ENCODE results near the gene IFI35.
"Not testable (repeated sequence)": the region's sequence is repeated elsewhere in the genome, so short reads cannot be mapped to it uniquely, and the experiment has no call there.

The IFI35 gene

DNA sequence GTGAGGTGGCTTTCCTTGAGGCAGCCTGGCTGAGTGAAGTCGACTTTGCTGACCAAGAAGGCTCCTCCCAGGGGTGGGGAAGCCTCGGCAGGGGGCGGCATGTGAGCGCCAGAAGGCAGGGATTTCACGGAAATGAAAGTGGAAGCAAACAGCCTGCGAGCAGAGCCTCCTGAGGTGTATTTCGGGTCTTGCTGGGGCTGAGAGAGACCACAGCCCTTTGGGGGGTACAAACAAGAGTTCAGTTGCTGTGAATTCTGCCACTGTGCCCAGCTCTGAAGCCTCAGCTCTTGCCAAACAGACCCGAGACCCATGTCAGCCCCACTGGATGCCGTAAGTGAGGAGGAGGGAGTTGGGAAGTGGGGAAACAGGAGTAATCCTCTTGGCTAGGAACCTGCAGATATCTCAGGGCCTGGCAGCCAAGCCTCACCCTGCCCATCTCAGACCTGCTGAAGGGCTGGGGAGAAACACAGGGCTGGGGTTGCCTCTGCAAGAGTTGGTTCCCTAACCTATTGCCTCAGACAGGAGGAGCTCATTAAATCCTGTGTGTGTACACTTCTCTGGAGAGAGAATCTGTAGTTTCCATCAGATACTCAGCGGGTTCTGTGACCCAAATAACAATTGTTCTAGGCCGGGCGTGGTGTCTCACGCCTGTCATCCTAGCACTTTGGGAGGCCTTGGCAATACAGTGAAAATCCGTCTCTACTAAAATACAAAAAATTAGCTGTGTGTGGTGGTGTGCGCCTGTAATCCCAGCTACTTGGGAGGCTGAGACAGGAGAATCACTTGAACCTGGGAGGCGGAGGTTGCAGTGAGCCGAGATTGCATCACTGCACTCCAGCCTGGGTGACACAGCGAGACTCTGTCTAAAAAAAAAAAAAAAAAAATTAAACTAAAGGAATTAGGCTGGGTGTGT, at the start of gene IFI35:
Gene IFI35 (plus strand): TSS at position 146 of the 913 bp plus-strand sequence. CDS start 164 bp downstream, at position 310.
- peak; percentile 82 for DNase-seq

DNA sequence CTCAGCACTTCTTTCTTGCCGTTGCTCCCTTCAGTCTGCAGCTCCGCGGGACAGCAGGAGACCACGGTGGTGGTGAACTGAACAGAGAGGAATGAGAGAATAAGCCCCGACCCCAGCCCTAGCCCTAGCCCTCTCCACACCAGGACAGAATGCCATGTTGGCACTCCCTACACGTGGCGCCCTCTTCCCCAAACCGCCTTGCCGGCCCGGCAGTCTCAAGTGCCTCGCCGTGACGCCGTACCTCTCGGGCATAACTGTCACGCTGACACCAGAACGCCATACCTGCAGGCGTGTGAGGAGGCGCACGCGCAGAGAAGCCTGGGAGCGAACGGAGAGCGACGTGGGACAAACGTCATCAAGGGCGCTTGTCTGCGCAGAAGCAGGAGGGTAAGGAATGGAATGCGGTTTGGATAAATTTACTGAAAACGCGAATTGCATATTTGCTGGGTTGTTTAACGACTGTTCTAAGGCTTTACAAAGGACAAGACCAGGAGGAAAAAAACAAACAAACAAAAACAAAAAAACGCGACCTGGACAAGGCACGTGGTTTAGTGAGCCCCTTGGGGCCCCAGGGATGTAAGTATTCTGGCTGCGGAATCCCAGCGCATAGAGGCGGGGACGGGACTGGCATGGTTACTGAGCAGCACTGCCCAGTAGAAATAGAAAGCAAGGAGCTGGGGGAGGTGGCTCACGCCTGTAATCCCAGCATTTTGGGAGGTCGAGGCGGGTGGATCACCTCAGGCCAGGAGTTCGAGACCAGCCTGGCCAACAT, 42.2 kb upstream of the IFI35 start, which contains the start of gene AARSD1:
Gene AARSD1 (minus strand): TSS at position 294 of the 772 bp plus-strand sequence. CDS start 14 bp downstream, at position 280.
- peak; percentile 85 for DNase-seq

DNA sequence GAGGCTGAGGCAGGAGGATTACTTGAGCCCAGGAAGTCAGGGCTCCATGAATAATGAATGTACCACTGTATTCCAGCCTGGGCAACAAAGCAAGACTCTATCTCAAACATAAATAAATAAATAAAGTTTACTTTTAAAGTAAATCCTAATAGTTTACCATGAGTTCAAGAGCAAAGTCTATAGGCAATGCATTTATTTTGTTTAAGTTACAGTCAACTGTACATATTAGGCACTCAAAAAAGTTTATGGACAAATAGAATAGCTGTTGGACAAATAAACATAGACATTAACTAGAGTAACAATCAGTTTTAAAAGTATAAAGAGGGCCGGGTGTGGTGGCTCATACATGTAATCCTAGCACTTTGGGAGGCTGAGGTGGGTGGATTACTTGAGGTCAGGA, 38.7 kb upstream of the IFI35 start:
- DNase-seq: no peak

DNA sequence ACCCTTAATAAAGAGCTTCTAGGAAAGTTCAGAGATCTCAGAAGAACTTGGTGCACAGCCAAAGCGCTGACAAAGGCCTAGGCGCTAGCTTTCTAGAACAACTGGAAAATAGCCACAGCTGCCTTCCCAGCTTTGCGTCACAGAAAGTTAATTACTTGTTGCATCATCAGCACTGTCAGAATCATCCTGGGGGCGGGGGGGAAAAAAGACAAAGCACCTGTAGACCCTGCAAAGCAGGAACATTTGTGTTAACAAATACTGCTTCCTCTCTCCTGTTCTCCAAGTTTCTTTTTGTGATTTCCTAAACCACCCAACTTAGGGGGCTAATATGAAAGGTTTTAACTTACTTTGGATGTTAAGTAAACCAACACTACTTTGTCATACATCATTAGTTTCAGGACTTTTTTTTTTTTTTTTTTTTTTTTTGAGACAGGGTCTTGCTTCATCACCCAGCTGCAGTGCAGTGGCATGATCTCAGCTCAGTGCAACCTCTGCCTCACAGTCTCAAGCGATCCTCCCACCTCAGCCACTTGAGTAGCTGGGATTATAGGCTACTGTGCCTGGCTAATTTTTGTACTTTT, 37.5 kb upstream of the IFI35 start:
- no peak for DNase-seq

DNA sequence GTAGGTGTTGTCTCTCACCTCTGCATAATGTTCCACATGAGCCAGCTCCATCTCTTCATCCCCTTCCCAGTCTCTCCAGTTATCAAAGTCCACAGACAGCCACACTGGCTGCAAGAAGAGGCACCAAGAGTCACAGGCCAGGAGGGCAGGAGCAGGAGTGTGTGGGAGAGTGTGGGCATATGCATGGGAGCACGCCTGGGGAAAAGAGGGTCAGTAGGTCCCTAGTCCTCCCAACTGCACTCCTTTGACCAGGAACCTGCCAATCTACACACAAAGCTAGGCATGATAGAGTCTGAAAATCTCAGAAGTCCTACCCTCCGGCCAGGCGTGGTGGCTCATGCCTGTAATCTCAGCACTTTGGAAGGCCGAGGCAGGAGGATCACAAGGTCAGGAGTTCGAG, 35.0 kb upstream of the IFI35 start:
- no peak for DNase-seq

DNA sequence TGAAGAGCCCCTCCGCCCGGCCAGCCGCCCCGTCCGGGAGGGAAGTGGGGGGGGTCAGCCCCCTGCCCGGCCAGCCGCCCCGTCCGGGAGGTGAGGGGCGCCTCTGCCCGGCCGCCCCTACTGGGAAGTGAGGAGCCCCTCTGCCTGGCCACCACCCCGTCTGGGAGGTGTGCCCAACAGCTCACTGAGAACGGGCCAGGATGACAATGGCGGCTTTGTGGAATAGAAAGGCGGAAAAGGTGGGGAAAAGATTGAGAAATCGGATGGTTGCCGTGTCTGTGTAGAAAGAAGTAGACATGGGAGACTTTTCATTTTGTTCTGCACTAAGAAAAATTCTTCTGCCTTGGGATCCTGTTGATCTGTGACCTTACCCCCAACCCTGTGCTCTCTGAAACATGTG, 33.3 kb upstream of the IFI35 start:
- DNase-seq: not testable (repeated sequence)

DNA sequence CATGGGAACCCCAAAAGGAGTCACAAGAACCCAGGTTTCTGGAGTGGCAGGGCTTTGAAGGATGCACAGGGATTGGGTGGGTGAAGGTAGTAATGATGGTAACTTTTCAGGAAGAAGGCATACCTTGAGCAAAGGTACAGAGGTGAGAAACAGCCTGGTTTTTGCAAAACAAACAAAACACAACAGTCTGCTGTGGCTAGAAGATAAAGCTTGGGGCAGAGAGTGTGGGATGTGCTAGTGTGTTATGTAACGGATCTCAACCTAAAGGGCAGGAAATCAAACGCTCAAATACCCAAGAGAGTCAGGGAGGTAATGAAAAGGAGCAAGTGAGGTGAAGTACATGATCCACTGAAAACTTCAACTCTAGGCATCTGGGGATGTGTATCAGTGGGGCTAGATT, 31.3 kb upstream of the IFI35 start:
- no peak for DNase-seq

DNA sequence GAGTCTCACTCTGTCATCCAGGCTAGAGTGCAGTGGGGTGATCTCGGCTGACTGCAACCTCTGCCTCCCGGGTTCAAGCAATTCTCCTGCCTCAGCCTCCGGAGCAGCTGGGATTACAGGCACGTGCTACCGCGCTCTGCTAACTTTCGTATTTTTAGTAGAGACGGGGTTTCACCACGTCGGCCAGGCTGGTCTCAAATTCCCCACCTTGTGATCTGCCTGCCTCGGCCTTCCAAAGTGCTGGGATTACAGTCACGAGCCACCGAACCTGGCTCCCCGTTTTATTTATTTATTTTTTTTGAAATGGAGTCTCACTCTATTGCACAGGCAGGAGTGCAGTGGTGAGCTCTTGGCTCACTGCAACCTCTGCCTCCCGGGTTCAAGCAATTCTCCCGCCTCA, 30.9 kb upstream of the IFI35 start:
- not testable (repeated sequence) for DNase-seq

- no peak for DNase-seq
Observed at GRCh38 chr17:42979511-42980273, 26.9 kb upstream of the IFI35 start, which contains the start of gene PTGES3L. PTGES3L (minus strand) TSS chr17:42980080; CDS start chr17:42980053, 27 bp downstream.

DNA sequence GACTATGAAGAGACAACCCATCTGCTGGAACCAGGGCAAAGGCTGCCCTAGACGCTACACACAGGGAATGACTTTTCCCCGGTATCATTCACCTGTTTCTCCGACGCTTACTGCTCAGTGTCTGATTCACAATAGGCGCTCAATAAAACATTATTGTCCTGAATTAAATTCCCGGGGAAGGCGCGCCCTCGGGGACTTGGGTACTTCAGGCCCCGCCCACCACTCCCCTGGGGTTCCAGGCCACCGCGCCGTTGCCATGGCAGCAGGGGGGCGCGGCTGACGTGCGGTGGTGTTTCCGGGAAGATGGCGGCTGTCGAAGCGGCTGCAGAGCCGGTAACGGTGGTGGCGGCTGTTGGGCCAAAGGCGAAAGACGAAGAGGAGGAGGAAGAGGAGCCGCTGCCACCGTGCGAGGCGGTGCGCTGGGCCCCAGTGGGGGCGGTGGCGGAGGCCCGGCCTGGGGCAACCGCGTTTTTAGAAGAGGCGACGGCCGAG, 26.3 kb upstream of the IFI35 start, which contains the start of gene RUNDC1:
Gene RUNDC1 (plus strand): TSS at position 292 of the 492 bp plus-strand sequence. CDS start 12 bp downstream, at position 304.
- peak; percentile 94 for DNase-seq

DNA sequence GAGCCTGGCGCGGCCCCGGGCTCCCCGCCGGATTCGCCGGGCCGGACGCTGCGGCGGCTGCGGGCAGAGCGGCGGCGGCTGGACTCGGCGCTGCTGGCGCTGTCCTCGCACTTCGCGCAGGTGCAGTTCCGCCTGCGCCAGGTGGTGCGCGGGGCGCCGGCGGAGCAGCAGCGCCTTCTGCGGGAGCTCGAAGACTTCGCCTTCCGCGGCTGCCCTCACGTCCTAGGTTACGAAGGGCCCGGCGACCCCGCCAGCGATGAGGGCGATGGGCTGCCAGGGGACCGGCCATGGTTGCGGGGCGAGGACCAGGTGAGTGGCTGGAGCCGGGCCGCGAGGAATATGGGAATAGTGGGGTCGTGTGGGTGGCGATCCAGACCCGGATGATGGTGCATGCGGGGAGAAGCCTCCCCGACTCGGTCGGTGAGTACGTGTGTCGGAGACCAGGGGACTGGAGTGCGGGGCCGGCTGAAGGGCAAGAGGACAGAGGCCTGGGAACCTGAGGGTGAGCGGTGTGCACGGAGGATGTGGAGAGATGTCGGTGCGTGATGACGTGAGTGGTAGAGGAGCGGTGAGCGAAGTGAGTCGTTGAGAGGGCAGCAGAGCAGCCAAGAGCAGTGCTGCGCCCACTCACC, 25.7 kb upstream of the IFI35 start:
- DNase-seq: peak; percentile 54

GRCh38 chr17:42982266-42982665, 24.3 kb upstream of the IFI35 start:
- DNase-seq: no peak

GRCh38 chr17:42985225-42985624, 21.4 kb upstream of the IFI35 start:
- DNase-seq: no peak

GRCh38 chr17:42989141-42989540, 17.4 kb upstream of the IFI35 start:
- no peak for DNase-seq

GRCh38 chr17:42989726-42990652, 16.6 kb upstream of the IFI35 start:
- DNase-seq: no peak

- no peak for DNase-seq
Observed at GRCh38 chr17:42991471-42991870, 15.1 kb upstream of the IFI35 start.

DNA sequence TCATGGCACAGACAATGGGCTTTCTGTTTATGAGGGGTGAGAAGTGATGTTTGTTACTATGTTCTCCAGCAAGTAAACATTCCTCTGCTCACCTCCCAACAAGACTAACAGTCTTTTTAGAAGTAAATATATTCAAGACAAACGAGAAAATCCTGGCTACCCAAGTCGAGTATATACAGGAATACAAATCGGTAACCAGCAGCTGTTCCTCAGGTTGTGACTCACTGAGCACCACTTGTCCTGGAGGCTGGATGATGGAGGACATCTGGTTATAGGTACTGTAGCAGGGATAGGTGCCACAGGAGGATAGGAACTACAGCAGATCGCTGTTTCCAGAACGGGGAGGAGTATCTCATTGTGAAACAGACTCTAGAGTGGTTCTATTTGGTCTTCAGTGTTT, 13.7 kb upstream of the IFI35 start:
- no peak for DNase-seq

DNA sequence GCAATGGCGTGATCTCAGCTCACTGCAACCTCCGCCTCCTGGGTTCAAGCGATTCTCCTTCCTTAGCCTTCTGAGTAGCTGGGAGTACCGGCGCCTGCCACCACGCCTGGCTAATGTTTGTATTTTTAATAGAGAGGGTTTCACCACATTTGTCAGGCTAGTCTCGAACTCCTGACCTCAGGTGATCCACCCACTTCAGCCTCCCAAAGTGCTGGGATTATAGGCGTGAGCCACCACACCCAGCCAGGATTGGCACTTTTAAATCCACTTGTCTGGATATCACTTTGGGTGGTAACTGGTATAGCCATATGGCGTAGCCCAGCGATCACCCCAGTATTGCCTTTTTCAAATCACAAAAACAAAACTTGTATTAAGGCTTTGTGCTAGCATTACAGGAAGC, 12.7 kb upstream of the IFI35 start:
- DNase-seq: not testable (repeated sequence)

DNA sequence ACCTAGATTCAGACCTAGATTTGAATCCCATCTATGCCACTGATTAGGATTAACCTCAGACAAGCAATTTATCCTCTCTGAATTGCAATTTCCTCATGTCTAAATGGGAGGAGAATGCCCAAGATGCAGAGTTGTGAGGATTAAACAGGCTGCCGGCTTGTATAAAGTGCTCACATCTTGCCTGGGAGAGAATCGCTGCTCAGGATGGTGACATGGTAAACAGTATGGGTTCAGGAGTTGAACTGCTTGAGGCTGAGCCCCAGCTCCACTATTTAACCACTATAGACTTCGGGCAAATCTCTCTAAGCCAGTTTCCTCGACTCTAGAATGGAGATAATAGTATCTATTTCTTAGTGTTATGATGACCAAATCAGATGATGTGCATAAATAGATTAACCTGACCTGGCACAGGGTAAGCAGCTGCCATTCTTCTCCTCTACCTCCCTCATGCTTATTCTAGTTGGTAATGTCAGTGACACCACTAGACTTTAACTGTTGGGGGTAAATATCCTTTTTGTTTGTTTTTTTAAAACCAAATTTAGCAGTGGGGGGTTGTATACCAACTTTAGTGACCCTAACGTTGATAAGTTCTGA, 9.1 kb upstream of the IFI35 start:
- no peak for DNase-seq
